ENCODE data around the gene ZNRF2.
"Not testable (repeated sequence)": the region's sequence is repeated elsewhere in the genome, so short reads cannot be mapped to it uniquely, and the experiment has no call there.

ZNRF2 gene

DNA sequence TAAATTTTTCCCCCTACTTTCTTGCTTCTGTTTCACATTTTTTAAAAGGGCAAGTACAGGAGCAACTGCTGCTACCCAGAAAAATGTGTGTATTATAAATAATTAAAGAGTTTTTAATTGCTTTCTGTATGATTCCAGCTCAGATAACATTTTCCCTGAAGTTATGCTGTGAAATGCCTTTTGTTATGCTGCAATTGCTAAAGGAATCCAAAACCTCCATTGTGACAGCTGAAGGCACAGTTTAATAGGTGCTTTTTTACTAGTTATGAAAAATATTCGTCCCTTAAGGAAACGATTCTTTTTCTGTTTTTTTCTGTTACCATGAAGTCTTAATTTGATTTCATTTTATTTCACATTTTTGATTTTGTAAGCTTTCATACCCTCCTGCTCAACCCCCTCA, 83.2 kb downstream of the ZNRF2 start:
- Histone ChIP-seq H3K4me3 (ENCODE audit: low read depth in 1 of 2, low read length in 2 of 2) (no peak overlapping the region), H3K4me1 (ENCODE audit: insufficient read depth, low read length) (no peaks in the 10 kb centered on the region), H3K9me3 (ENCODE audit: low read length) (no peaks in the 10 kb centered on the region), H3K36me3 (ENCODE audit: insufficient read depth, low read length) (no peaks in the 10 kb centered on the region), H3K27ac (ENCODE audit: low read depth, low read length) (no peak overlapping the region), H3K27me3 (ENCODE audit: control insufficient read depth in 1 of 2, insufficient read depth in 2 of 2, low read length in 2 of 2) (no peaks in the 10 kb centered on the region), H3K9ac (ENCODE audit: low read length) (no peak overlapping the region)

DNA sequence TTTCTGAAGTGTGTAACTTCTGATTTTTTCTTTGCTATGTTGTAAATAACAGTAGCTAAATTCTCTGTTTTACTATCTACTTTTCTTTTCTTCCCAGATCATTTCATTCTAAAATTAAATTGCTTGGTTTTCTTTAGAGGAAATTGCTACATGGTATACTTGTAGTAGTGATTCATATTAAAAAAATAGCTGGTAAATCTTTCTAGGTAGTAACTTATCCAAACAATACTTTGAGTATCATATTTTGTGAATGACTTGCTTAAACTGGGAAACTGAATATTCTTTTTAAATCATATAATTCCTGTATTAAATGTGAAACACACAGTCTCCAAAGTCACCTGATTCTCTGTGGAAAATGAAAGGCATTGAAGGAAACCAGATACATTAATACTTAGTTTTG, 85.5 kb downstream of the ZNRF2 start:
- Histone ChIP-seq H3K4me1 (ENCODE audit: insufficient read depth, low read length) (no peaks in the 10 kb centered on the region), H3K27me3 (ENCODE audit: control insufficient read depth in 1 of 2, insufficient read depth in 2 of 2, low read length in 2 of 2) (no peaks in the 10 kb centered on the region), H3K9ac (ENCODE audit: low read length) (no peak overlapping the region), H3K36me3 (ENCODE audit: insufficient read depth, low read length) (no peaks in the 10 kb centered on the region), H3K9me3 (ENCODE audit: low read length) (no peaks in the 10 kb centered on the region), H3K4me3 (ENCODE audit: low read depth in 1 of 2, low read length in 2 of 2) (no peak overlapping the region), H3K27ac (ENCODE audit: low read depth, low read length) (no peak overlapping the region)

DNA sequence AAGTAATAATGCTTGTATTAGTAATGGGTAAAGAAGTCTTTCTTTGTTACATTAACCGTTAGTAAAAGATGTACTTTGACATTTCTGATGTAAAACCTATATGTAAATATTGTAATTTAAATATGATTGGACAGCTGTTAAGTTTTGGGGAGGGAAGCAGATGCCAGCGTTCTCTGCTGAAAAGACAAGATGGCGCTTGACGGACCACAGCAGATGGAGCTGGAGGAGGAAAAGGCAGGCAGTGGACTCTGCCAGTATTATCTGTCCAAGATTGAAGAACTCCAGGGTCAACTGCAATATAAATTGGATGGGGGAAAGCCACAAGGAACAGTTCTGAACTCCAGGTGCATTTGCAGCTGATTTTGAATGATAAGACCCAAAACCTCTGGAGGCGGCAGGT, 86.9 kb downstream of the ZNRF2 start:
- Histone ChIP-seq H3K4me1 (ENCODE audit: insufficient read depth, low read length) (no peaks in the 10 kb centered on the region), H3K36me3 (ENCODE audit: insufficient read depth, low read length) (no peaks in the 10 kb centered on the region), H3K9me3 (ENCODE audit: low read length) (no peaks in the 10 kb centered on the region), H3K9ac (ENCODE audit: low read length) (no peak overlapping the region), H3K4me3 (ENCODE audit: low read depth in 1 of 2, low read length in 2 of 2) (no peak overlapping the region), H3K27ac (ENCODE audit: low read depth, low read length) (no peak overlapping the region), H3K27me3 (ENCODE audit: control insufficient read depth in 1 of 2, insufficient read depth in 2 of 2, low read length in 2 of 2) (no peaks in the 10 kb centered on the region)

DNA sequence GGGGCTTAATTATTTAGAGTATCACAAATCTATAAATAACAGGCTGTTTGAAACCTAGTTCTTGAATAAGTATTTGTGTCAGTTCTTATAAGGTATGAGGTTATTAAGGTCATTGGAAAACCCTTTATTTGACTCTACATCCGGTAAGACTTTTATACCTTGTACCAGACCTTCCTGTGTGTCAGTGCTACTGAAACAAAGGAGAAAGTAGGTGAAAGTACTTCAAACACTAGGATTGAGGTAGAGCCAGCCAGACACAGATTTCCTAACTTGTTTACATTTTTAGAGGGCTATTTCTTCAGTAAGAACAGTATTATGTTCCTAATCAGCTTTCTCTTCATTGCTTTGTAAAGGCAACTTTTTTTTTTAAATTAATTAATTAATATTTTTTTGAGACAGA, 93.9 kb downstream of the ZNRF2 start:
- Histone ChIP-seq H3K27ac (ENCODE audit: low read depth, low read length) (no peak overlapping the region), H3K36me3 (ENCODE audit: insufficient read depth, low read length) (no peaks in the 10 kb centered on the region), H3K9ac (ENCODE audit: low read length) (no peak overlapping the region), H3K4me3 (ENCODE audit: low read depth in 1 of 2, low read length in 2 of 2) (no peak overlapping the region), H3K4me1 (ENCODE audit: insufficient read depth, low read length) (no peaks in the 10 kb centered on the region), H3K27me3 (ENCODE audit: control insufficient read depth in 1 of 2, insufficient read depth in 2 of 2, low read length in 2 of 2) (no peaks in the 10 kb centered on the region), H3K9me3 (ENCODE audit: low read length) (no peaks in the 10 kb centered on the region)

DNA sequence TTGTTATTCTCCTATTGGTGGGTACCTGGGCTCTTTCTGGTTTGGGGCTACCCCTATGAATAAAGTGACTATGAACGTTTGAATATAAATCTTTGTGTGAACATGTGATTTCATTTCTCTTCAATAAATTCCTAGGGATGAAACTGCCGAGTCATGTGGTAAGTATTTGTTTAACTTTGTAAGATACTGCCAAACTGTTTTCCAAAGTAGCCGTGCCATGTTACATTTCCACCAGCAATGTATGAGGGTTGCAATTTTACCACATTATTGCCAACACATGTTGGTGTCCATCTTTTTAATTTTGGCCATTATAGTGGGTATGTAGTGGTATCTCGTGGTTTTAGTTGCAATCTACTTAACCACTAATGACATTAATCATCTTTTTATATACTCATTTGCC, 94.7 kb downstream of the ZNRF2 start:
- no peak overlapping the region for H3K4me3 ChIP-seq (ENCODE audit: low read depth in 1 of 2, low read length in 2 of 2)
- H3K27me3 ChIP-seq (ENCODE audit: control insufficient read depth in 1 of 2, insufficient read depth in 2 of 2, low read length in 2 of 2): no peaks in the 10 kb centered on the region
- H3K27ac ChIP-seq (ENCODE audit: low read depth, low read length): no peak overlapping the region
- H3K9me3 ChIP-seq (ENCODE audit: low read length): no peaks in the 10 kb centered on the region
- H3K9ac ChIP-seq (ENCODE audit: low read length): no peak overlapping the region
- H3K4me1 ChIP-seq (ENCODE audit: insufficient read depth, low read length): no peaks in the 10 kb centered on the region
- no peaks in the 10 kb centered on the region for H3K36me3 ChIP-seq (ENCODE audit: insufficient read depth, low read length)

DNA sequence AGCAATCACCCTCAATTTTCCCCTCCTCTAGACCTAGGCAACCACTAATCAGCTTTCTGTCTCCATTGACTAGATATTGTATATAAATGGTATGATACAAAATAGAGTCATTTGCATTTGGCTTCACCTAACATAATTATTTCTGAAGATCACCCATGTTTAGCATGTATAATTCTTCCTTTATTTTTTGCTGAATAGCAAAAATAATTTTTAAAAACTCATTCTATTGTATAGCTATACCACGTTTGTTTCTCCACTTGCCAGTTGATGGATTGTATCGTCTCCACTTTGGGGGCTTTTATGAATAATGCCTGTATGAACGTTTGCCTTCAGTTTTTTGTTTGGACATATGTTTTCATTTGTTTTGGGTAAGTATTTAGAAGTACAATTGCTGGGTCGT, 95.3 kb downstream of the ZNRF2 start:
- H3K4me1 ChIP-seq (ENCODE audit: insufficient read depth, low read length): no peaks in the 10 kb centered on the region
- H3K4me3 ChIP-seq (ENCODE audit: low read depth in 1 of 2, low read length in 2 of 2): no peak overlapping the region
- H3K9me3 ChIP-seq (ENCODE audit: low read length): no peaks in the 10 kb centered on the region
- H3K27me3 ChIP-seq (ENCODE audit: control insufficient read depth in 1 of 2, insufficient read depth in 2 of 2, low read length in 2 of 2): no peaks in the 10 kb centered on the region
- H3K9ac ChIP-seq (ENCODE audit: low read length): no peak overlapping the region
- H3K36me3 ChIP-seq (ENCODE audit: insufficient read depth, low read length): no peaks in the 10 kb centered on the region
- H3K27ac ChIP-seq (ENCODE audit: low read depth, low read length): no peak overlapping the region

DNA sequence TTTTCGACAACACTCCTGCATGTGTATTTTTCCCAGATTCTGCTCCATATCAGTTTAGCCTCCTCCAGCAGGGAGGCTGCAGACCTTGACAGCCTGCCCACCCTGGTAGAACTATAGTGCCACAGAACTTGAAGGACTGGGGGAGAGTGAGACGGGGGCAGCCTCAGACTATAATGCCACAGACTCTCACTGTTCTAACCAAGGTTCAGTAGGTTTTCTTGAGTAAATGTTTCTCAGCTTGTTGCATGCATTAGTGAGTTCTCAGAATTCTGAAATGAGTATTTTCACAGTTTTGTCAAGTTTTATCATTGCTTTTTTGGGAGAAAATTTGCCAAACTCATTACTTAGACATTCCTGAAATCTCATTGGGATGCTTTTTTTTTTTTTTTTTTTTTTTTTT, 95.9 kb downstream of the ZNRF2 start:
- Histone ChIP-seq H3K27ac (ENCODE audit: low read depth, low read length) (no peak overlapping the region), H3K36me3 (ENCODE audit: insufficient read depth, low read length) (no peaks in the 10 kb centered on the region)

DNA sequence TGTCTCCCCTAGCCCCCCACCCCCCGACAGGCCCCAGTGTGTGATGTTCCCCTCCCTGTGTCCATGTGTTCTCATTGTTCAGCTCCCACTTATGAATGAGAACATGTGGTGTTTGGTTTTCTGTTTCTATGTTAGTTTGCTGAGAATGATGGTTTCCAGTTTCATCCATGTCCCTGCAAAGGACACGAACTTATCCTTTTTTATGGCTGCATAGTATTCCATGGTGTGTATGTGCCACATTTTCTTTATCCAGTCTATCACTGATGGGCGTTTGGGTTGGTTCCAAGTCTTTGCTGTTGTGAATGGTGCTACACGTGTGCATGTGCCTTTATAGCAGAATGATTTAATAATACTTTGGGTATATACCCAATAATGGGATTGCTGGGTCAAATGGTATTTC, 96.4 kb downstream of the ZNRF2 start:
- not testable (repeated sequence) for H3K9ac ChIP-seq (ENCODE audit: low read length); H3K9me3 ChIP-seq (ENCODE audit: low read length); H3K27me3 ChIP-seq (ENCODE audit: control insufficient read depth in 1 of 2, insufficient read depth in 2 of 2, low read length in 2 of 2); H3K36me3 ChIP-seq (ENCODE audit: insufficient read depth, low read length); H3K27ac ChIP-seq (ENCODE audit: low read depth, low read length); H3K4me1 ChIP-seq (ENCODE audit: insufficient read depth, low read length); H3K4me3 ChIP-seq (ENCODE audit: low read depth in 1 of 2, low read length in 2 of 2)

More for the DNA sequence above, 95.9 kb downstream of the ZNRF2 start:
- Histone ChIP-seq H3K4me3 (ENCODE audit: low read depth in 1 of 2, low read length in 2 of 2) (no peak overlapping the region), H3K9ac (ENCODE audit: low read length) (no peak overlapping the region), H3K27me3 (ENCODE audit: control insufficient read depth in 1 of 2, insufficient read depth in 2 of 2, low read length in 2 of 2) (no peaks in the 10 kb centered on the region), H3K9me3 (ENCODE audit: low read length) (no peaks in the 10 kb centered on the region), H3K4me1 (ENCODE audit: insufficient read depth, low read length) (no peaks in the 10 kb centered on the region)

DNA sequence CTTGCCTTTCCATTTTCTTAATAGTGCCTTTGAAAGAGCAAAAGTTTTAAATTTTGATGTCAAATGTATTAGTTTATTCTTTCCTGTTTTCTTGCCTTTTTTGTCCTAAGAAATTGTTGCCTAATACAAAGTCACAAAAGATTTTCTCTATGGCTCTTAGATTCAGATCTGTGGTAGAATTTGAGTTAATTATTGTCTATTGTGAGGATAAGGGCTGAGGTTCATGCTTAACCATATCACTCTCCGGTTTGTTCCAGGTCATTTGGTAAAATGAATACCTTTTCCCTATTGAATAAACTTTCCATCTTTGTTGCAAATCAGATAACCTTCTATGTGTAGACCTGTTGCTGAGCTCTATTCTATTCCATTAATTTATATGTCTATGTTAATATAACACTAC, 98.2 kb downstream of the ZNRF2 start:
- Histone ChIP-seq H3K4me1 (ENCODE audit: insufficient read depth, low read length) (no peaks in the 10 kb centered on the region), H3K9me3 (ENCODE audit: low read length) (no peaks in the 10 kb centered on the region), H3K27me3 (ENCODE audit: control insufficient read depth in 1 of 2, insufficient read depth in 2 of 2, low read length in 2 of 2) (no peaks in the 10 kb centered on the region), H3K36me3 (ENCODE audit: insufficient read depth, low read length) (no peaks in the 10 kb centered on the region), H3K4me3 (ENCODE audit: low read depth in 1 of 2, low read length in 2 of 2) (no peak overlapping the region), H3K27ac (ENCODE audit: low read depth, low read length) (no peak overlapping the region), H3K9ac (ENCODE audit: low read length) (no peak overlapping the region)

DNA sequence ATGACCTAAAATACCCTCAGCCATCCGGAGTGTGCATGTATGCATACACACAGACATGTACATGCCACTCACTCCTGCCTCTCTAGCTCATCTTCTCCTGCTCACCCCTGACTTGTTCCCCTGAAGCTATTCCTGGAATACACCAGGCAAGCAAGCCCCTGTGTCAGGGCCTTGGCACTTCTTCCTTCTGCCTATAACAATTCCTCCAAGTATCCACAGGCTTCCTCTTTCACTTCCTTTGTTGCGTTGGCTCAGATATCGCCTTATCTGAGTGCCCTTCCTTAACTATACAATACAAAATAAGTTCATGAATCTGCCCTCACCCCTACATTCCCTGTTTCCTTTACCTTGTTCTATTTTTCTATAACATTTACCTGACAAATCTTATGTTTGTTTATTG, 105.4 kb downstream of the ZNRF2 start:
- no peaks in the 10 kb centered on the region for H3K36me3 ChIP-seq (ENCODE audit: insufficient read depth, low read length)
- H3K9me3 ChIP-seq (ENCODE audit: low read length): no peaks in the 10 kb centered on the region
- H3K27ac ChIP-seq (ENCODE audit: low read depth, low read length): no peak overlapping the region
- H3K4me3 ChIP-seq (ENCODE audit: low read depth in 1 of 2, low read length in 2 of 2): no peak overlapping the region
- H3K4me1 ChIP-seq (ENCODE audit: insufficient read depth, low read length): no peaks in the 10 kb centered on the region
- no peaks in the 10 kb centered on the region for H3K27me3 ChIP-seq (ENCODE audit: control insufficient read depth in 1 of 2, insufficient read depth in 2 of 2, low read length in 2 of 2)
- no peak overlapping the region for H3K9ac ChIP-seq (ENCODE audit: low read length)

DNA sequence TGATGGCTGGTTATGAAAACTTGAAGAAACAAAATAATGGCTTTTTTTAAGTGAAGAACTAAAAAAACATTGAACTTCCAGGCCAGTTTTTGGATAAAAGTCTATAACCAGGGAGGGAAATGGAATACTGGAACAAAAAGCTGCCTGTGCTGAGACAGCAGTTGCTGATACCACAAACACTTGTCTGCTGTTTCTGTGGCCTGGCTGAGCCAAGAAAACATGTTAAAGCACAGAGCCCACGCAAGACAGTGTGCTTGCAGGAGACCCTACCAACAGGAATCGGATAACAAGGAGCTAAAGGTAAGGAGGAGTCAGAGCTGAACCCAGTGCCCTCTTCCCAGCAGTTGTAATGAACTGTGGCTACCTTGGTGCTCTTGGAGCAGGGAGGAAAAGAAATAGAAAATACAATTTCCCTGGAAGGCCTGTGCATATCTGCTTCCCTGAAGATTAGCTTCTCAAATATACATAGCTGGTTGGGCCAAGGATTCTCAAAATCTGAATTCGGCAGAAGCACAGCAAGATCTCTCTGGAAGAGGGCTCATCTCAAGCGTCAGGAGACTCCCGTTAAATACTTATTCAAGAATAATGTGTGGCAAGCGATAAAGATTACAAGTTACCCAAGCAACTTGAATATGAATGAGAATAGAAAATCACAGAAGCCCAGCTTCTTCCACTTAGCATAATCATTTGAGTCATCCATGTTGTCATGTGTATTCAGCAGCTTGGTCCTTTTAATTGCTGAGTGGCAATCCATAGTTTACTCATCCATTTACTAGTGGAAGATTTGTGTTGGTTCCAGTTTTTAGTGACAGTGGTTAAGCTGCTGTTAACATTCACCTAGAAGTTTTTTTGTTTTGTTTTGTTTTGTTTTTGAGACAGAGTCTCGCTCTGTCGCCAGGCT, 106.6 kb downstream of the ZNRF2 start:
- no peak overlapping the region for H3K9ac ChIP-seq (ENCODE audit: low read length)
- H3K27ac ChIP-seq (ENCODE audit: low read depth, low read length): no peak overlapping the region
- no peak overlapping the region for H3K4me3 ChIP-seq (ENCODE audit: low read depth in 1 of 2, low read length in 2 of 2)

DNA sequence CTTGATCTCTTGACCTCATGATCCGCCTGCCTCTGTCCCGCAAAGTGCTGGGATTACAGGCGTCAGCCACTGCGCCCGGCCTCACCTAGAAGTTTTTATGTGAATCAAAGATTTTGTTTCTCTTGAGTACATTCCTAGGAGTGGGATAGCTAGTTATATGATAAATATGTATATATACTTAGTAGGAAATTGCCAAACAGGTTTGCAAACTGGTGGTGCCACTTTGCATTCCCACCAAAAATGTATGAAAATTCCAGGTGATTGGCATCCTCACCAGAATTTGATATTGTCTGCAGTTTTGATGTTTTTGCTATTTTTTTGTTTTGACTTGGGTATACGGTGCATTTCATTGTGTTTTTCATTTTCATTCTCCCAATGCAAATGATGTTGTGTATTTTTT, 107.4 kb downstream of the ZNRF2 start:
- H3K9ac ChIP-seq (ENCODE audit: low read length): no peak overlapping the region
- no peaks in the 10 kb centered on the region for H3K27me3 ChIP-seq (ENCODE audit: control insufficient read depth in 1 of 2, insufficient read depth in 2 of 2, low read length in 2 of 2)
- no peaks in the 10 kb centered on the region for H3K4me1 ChIP-seq (ENCODE audit: insufficient read depth, low read length)
- H3K36me3 ChIP-seq (ENCODE audit: insufficient read depth, low read length): no peaks in the 10 kb centered on the region
- H3K4me3 ChIP-seq (ENCODE audit: low read depth in 1 of 2, low read length in 2 of 2): no peak overlapping the region
- no peaks in the 10 kb centered on the region for H3K9me3 ChIP-seq (ENCODE audit: low read length)
- no peak overlapping the region for H3K27ac ChIP-seq (ENCODE audit: low read depth, low read length)

More for the DNA sequence above, 106.6 kb downstream of the ZNRF2 start:
- no peaks in the 10 kb centered on the region for H3K4me1 ChIP-seq (ENCODE audit: insufficient read depth, low read length)
- no peaks in the 10 kb centered on the region for H3K36me3 ChIP-seq (ENCODE audit: insufficient read depth, low read length)
- H3K9me3 ChIP-seq (ENCODE audit: low read length): no peaks in the 10 kb centered on the region
- no peaks in the 10 kb centered on the region for H3K27me3 ChIP-seq (ENCODE audit: control insufficient read depth in 1 of 2, insufficient read depth in 2 of 2, low read length in 2 of 2)

Measured in muscle layer of colon (tissue), 2 donors.